Stimulated activated CD4-positive, alpha-beta T cell treated with anti-CD3 and anti-CD28 coated beads, Interleukin-1b, Interleukin-23, amount 100 ng/mL, for 24 hours (primary cell): ENCODE data around the gene STAT6.
"Not testable (repeated sequence)": the region's sequence is repeated elsewhere in the genome, so short reads cannot be mapped to it uniquely, and the experiment has no call there.

ENCODE experiments used
- DNase-seq, 4 experiments: peaks; one replicate each; pipeline ENCODE4 v3.0.0-alpha.2; 2020; ENCODE audit warnings: low read depth in 4 of 4, low spot score in 1 of 4

Gene STAT6

DNA sequence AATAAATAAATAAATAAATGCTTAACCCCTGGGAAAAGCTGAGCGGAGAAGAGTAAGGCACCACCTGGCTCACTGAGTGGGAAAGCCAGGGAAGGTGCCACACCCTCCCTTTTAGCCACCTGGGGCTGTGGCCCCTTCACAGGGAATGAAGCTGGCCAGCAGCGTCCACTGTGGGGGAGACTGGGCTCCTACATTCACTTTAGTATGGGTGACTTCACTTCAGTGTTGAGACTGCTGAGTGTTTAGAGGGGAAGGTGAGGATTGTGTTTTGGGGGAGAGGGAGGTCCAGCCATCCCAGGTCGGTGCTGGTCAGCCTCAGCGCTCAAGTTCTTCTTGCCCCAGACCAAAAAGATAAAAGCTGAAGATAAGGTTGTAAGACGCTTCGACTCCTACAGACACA lies 20.7 kb downstream of the STAT6 start:
- DNase-seq = no peak

DNA sequence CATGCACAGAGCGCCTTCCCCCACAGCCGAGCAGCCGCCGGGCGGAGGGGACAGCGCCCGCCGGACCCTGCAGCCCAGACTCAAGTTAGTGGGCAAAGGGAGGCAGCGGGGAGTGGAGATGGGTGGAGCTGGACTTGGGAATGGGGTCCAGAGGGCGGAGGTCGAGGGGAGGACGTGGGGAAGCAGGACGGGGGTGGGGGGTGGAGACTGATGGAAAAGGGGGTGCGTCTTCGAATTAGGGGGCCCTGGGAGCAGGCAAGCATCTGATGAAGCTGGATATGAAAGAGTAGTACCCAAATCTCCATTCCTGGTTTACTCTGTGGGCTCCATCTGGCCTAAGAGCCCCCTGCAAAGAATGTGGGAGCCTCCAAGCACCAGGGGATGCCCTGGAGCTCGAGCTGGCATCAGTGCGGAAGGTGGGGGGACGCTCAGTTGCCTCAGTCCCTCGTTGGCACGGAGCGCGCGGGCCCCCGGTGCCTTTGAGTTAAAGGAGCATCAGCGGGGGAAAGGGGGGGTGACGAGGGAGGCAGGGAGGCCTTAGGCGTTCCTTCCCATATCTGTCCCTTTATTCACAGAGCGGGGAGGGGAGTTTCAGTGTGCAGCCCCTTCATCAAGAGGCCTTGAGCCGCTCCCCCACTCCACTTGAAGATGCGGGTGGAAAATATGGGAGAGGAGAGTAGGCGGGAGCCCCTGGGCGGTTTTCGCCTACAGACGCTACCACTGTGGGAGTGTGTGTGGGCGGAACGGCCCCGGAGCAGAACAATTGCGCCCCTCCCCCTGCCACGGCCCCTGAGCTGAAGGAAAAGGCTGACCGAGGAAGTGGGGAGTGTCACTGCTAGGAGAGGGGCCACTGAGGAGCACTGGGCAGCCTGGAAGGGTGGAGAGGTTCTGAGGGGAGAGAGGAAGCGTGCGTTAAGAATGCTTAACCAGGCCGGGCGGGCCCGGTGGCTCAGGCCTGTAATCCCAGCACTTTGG lies 21.6 kb downstream of the STAT6 start:
- DNase-seq = no peak

DNA sequence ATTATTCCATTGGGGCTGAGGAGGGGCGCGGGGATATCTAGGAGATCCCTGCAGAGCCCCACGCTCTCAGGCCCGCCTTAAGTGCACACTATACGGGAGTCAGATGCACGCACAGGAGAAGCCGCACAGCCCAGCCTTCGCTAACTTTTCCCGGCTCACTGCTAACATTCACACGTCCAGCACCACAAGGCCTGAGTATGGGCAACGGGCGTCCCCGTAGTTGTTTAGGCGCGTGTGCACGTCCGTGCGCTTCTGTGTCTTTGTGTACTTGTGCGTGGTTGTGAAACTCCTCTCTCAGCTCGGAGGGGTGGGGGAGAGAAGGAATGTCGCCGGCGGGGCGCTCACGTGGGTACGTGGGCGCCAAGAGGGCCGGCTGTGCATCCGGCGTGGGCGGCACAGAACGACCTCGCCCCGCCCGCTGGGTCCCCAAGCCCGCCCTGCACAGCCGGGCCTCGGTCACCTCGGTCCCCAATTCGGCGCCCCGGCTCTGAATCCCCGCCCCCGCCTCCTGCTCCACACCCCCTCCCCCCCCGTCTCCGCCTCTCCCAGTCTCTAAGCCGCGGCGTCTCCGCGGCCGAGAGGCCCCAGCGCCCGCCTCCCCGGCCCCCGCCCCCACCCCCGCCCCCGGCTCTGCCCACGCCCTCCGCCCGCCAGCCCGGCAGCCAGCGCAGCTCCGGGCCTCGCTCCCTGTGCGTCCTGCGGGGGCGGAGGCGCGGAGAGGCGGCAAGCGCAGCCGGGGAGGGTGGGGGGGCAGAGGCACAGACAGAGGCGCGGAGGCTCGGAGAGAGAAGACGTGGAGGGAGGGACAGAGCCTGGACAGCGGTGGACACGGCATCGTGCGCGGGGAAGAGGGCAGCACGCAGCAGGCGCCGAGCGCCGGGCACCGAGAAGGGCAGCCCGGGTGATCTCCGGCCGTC lies 22.6 kb downstream of the STAT6 start, which contains the start of gene NAB2:
Gene NAB2, plus strand, starts transcription at position 761 of the 917 bp plus-strand sequence. CDS start 158 bp downstream, outside the sequence.
- DNase-seq = peak in 3 of 4 experiments; percentile 56 to 95 (median 84)

DNA sequence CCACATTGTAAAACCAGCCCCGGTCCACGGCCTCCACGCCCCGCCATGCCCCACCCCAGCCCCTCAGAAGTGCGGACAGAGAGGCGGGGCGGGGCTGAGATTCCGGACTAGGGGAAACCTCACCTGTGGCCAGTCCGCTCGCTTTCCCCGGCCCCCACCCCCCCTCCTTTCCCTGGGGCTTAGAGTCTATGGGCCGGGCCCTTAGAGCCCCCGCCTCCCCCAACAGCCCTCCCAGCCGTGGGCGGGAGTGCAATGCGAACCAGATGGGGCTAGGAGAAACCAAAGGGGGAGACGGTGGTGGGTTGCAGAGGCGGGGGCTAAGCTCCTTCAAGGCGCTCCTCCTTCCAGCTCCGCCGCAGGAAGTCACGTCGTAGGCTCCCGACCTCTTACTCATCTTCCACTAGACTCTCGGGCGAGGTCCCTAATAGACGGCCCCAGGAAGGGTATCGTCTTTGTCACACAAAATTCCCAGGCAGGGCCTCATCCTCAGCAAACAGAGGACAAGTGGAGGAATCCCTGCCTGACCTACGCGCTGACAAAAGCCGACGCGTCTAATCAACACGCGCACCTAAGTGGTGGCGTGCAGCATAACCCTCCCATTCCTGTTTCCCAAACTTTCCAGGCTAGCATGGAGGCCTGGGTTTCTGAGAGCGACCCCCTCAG lies 23.3 kb downstream of the STAT6 start:
- DNase-seq = peak in 3 of 4 experiments; percentile 43 to 87 (median 73)

DNA sequence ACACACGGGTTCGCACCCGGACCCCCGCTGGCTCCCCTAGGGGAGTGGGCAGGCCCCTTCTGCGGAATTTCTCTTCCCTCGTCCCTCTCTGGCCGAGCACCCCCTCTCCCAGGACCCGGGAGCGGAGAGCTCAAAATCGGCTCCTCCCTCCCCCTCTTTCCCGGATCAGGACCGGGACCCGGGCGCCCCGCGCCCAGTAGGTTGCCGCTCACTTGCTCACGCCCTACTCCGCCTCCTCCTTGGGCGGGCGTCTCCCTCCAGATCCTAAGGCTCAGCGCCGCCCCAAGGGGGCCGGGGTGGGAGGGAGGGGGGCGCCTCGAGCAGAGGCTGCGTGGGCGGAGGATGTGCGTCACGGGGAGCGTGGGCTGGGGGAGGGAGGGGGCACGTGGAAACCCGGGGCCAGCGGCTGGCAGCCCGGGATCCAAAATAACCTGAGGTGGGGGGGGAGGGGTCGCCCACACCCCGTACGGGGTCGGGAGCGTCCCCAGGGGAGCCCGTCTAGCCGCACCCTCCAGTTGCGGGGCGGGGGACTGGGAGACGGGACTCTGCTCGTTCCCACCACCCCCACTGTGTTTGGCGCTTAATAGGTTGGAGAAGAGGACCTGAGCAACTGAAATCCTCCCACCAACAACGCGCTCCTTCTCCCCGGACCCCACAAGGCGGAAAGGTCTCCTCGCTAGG lies 24.0 kb downstream of the STAT6 start:
- peak; percentile 75 to 94 (median 92) for DNase-seq

DNA sequence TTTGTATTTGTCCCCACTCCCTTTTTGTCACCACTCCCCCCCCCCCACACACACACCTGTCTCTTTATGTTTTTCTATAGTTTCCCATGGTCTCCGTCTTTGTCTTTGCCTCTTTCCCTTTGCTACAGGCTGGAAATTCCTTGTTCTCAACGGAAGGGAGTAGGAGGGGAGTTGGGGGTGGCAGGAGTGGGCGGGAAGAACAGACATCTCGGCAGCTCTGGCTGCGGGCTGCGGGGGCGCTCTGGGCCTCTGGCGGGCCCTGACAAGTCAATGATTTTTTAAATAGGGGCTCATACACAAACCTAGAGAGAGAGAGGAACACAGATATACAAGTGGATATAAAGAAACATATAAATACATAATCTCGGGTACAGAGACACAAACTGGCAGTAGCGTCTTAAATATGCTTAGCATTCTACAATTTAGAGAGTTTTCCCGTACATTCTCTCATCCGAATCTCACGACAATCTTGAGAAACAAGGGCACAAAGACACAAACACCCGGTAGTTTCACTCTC lies 24.6 kb downstream of the STAT6 start:
- peak in 1 of 4 experiments; percentile 48 for DNase-seq

DNA sequence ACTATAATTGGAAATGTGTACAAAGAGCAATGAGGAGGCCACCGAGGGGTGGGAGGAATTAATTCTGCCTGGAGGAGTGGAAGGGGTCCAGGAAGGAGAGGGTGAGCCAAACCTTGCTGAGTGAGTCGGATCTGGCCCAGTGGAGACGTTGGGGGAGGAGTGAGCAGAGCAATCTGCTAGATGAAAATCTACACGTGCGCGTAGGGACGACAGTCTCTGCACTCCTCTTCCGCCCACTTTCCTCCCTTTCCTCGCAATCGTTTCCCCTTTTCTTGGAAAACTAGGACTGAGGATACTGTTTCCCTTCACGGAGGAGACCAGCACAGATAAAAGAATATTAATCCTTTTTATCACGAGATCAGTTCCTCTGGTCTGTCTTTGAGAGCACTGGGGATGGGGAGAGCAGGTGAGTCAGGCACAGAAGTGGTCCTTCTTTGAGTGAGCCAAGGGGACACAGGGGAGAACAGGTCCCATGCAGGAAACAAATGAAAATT lies 25.1 kb downstream of the STAT6 start:
- no peak for DNase-seq

GRCh38 chr12:57080855-57081254 lies 30.3 kb downstream of the STAT6 start:
- no peak for DNase-seq

GRCh38 chr12:57079821-57080220 lies 31.3 kb downstream of the STAT6 start:
- no peak for DNase-seq

GRCh38 chr12:57078519-57079404 lies 32.4 kb downstream of the STAT6 start, which contains the start of gene NEMP1:
NEMP1 (minus strand) TSS chr12:57078791; CDS start chr12:57078745, 46 bp downstream.
- DNase-seq = peak; percentile 73 to 92 (median 84)

DNA sequence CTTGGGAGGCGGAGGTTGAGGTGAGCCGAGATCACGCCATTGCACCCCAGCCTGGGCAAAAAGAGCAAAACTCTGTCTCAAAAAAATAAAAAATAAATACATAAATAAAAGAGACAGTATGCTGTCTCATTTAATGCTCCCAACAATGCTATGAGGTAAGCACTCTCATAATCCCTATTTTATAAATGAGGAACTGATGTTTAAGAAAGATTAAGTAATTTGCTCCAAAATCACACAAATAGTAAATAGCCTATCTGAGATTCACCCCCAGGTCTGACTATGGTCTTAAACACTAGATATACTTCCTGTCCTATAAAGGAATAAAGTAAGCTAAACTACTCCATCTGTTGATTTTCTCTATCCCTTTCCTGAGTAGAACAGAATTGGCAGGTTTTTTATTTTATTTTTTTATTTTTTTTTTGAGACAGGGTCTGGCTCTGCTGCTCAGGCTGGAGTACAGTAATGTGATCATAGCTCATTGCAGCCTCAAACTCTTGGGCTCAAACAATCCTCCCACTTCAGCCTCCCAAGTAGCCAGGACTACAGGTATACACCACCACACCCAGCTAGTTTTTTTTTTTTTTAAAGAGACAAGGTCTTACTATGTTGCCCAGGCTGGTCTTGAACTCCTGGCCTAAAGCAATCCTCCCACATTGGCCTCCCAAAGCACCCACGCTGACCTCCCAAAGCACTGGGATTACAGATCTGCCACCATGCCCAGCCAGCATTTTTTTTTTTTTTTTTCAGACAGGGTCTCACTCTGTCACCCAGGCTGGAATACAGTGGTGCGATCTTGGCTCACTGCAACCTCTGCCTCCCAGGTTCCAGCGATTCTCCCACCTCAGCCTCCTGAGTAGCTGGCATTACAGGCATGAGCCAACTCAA lies 37.4 kb downstream of the STAT6 start:
- DNase-seq = not testable (repeated sequence)

DNA sequence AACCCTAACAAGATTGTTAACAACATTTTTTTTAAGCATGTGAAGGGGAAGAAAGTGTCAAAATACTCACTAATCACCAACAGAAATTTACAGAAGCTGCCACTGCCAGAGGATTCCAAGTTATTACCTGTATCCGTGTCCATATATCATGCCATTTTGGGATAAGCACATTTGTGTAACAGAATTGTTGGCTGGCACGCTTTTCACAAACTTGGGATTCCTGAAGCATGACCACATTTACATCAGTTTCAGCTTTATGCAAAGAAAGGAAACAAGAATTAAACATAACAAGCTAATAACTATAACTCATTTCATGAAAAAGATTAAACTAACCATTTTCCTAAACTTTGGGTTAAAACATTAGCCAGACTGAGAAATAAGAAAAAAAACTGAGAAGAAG lies 38.5 kb downstream of the STAT6 start:
- DNase-seq = no peak

GRCh38 chr12:57069523-57069922 lies 41.6 kb downstream of the STAT6 start:
- DNase-seq = peak in 1 of 4 experiments; percentile 22

- no peak for DNase-seq
These were observed 44.9 kb downstream of the STAT6 start for GRCh38 chr12:57066245-57066644.

GRCh38 chr12:57063991-57064685 lies 47.0 kb downstream of the STAT6 start:
- DNase-seq = peak in 3 of 4 experiments; percentile 23 to 27 (median 25)

GRCh38 chr12:57058454-57058853 lies 52.7 kb downstream of the STAT6 start:
- DNase-seq = no peak

- no peak for DNase-seq
These were observed 54.0 kb downstream of the STAT6 start for GRCh38 chr12:57057067-57057751.
